PC-3 (cell line): ENCODE measurements around the gene PIK3R2.

Experiments used
- CTCF ChIP-seq: fragments of 300-600 bp; sonication (generic); conservative IDR thresholded peaks from 2 replicates; pipeline ENCODE4 v1.5.1; 2017; ENCODE audit warnings: antibody characterized with exemption, low read depth, mild to moderate bottlenecking, low read length
- EZH2 ChIP-seq: fragments of 300-600 bp; sonication (generic); IDR thresholded peaks from one replicate; pipeline ENCODE4 v1.6.1; 2017; ENCODE audit warnings: antibody characterized with exemption, mild to moderate bottlenecking, low read length; ENCODE audit not compliant: unreplicated experiment

- TF ChIP-seq CTCF (no peak), EZH2 (no peak)
These were observed 11.1 kb downstream of the PIK3R2 start for GRCh38 chr19:18164072-18164471.
